ENCODE results near the gene CADM1. TPM values are rescaled to one million over a fixed set of nuclear protein-coding genes. Genes with fewer than 3 reads are reported as not detected.

The CADM1 gene
- total and polyA plus RNA-seq, 10 of the 15 experiments (the other 5 are each of a cell fraction or from before 2014, with no cell fraction given): 0.03 to 0.48 (median 0.15) TPM; not detected in 3

DNA sequence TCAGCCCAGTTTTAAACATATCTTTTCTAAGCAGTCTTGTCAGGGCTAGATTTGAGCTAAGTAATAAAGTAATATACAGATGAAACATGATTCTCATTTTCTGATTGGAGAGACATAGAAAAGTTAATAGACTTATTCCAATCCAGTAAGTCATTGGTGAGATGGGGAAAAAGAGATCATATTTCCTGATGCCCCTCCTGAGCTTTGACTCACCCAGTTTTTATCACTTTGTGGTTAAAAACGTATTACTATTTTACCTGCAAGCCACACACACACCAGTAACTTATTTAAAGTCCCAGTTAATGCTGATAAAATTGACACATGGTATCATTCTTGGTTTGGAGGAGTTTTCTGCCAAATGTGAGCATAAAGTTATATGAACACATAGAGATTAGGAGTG, 306.8 kb downstream of the CADM1 start:
- BruUV-seq (replicated peaks): no TSS peak
- intact Hi-C loops (cut with micrococcal nuclease; ENCODE audit: unreplicated experiment) (no loop called here), in situ Hi-C loops (cut with MboI) (no loop called here)
- Histone ChIP-seq H2AFZ (ENCODE audit: control insufficient read depth, low read depth, low read length) (no peak overlapping the region), H4K20me1 (ENCODE audit: control insufficient read depth, insufficient read depth) (no peaks in the 10 kb centered on the region), H3K27ac (ENCODE audit: control insufficient read depth, insufficient read depth) (no peak overlapping the region), H3K9me3 (replicated peaks; ENCODE audit: control insufficient read depth, insufficient read depth, low read length) (no peaks in the 10 kb centered on the region), H3K4me1 (ENCODE audit: control insufficient read depth, insufficient read depth, low read length) (peaks cover 10% of the 10 kb centered on the region; the same call in 1 of the 2 replicates), H3K27me3 (replicated peaks in 1 of 2; ENCODE audit: control insufficient read depth in 2 of 2, insufficient read depth in 2 of 2, low read length in 1 of 2) (peaks cover 0 to 3% of the 10 kb centered on the region in 2 experiments; a peak in 1 of 4 replicates), H3K79me2 (ENCODE audit: control insufficient read depth, insufficient read depth, low read length) (no peaks in the 10 kb centered on the region), H3K4me2 (ENCODE audit: control insufficient read depth, insufficient read depth) (no peak overlapping the region), H3K4me3 (no peak overlapping the region), H3K9ac (ENCODE audit: control insufficient read depth, insufficient read depth, low read length) (no peak overlapping the region), H3K36me3 (ENCODE audit: control insufficient read depth in 2 of 2, insufficient read depth in 2 of 2, low read length in 1 of 2) (no peaks in the 10 kb centered on the region)
- CTCF ChIA-PET: interaction anchor here (0.8 to 1.5 kb wide), 3 partner anchors 10 to 1445 kb away, joined by 3 read pairs; no protein-coding TSS in a partner anchor
- RAD21 ChIA-PET (ENCODE audit: unreplicated experiment): no interaction called here
- 28% methylated on average over 1 of the region's 1 CpG for WGBS (ENCODE audit: insufficient coverage, insufficient replicate concordance, low lambda C conversion rate, missing lambda C conversion rate)
- POLR2A ChIA-PET: no interaction called here
- DNase-seq (ENCODE audit: low read depth, low spot score) (no peak), ATAC-seq (no peak), FAIRE-seq (no peak)
- SMC1A ChIA-PET (ENCODE audit: uncharacterized antibody, unreplicated experiment): no interaction called here
- TF ChIP-seq, protein P1, sequence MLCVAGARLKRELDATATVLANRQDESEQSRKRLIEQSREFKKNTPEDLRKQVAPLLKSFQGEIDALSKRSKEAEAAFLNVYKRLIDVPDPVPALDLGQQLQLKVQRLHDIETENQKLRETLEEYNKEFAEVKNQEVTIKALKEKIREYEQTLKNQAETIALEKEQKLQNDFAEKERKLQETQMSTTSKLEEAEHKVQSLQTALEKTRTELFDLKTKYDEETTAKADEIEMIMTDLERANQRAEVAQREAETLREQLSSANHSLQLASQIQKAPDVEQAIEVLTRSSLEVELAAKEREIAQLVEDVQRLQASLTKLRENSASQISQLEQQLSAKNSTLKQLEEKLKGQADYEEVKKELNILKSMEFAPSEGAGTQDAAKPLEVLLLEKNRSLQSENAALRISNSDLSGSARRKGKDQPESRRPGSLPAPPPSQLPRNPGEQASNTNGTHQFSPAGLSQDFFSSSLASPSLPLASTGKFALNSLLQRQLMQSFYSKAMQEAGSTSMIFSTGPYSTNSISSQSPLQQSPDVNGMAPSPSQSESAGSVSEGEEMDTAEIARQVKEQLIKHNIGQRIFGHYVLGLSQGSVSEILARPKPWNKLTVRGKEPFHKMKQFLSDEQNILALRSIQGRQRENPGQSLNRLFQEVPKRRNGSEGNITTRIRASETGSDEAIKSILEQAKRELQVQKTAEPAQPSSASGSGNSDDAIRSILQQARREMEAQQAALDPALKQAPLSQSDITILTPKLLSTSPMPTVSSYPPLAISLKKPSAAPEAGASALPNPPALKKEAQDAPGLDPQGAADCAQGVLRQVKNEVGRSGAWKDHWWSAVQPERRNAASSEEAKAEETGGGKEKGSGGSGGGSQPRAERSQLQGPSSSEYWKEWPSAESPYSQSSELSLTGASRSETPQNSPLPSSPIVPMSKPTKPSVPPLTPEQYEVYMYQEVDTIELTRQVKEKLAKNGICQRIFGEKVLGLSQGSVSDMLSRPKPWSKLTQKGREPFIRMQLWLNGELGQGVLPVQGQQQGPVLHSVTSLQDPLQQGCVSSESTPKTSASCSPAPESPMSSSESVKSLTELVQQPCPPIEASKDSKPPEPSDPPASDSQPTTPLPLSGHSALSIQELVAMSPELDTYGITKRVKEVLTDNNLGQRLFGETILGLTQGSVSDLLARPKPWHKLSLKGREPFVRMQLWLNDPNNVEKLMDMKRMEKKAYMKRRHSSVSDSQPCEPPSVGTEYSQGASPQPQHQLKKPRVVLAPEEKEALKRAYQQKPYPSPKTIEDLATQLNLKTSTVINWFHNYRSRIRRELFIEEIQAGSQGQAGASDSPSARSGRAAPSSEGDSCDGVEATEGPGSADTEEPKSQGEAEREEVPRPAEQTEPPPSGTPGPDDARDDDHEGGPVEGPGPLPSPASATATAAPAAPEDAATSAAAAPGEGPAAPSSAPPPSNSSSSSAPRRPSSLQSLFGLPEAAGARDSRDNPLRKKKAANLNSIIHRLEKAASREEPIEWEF (IDR thresholded peaks at IDR 0.05; ENCODE audit: insufficient replicate concordance, low read depth, low read length): no peak
- TF ChIP-seq SUPT20H (IDR thresholded peaks at IDR 0.05; ENCODE audit: borderline replicate concordance, control insufficient read depth, low read depth, low read length): no peak
- no peak for TF ChIP-seq STAT1 (conservative IDR thresholded peaks at IDR 0.05)
- TF ChIP-seq YY1 (IDR thresholded peaks at IDR 0.05; ENCODE audit: low read depth, low read length): no peak
- no peak for TF ChIP-seq EP300 (IDR thresholded peaks at IDR 0.05; ENCODE audit: borderline replicate concordance in 1 of 2, control insufficient read depth in 1 of 2, low read depth in 2 of 2, low read length in 2 of 2)
- no peak for TF ChIP-seq BCL11A (IDR thresholded peaks at IDR 0.05; ENCODE audit: low read depth, low read length)
- TF ChIP-seq EZH2 (IDR thresholded peaks at IDR 0.05; ENCODE audit: borderline replicate concordance, control insufficient read depth, low read depth, low read length): no peak
- TF ChIP-seq PML (IDR thresholded peaks at IDR 0.05; ENCODE audit: low read length): no peak
- TF ChIP-seq NFIC (IDR thresholded peaks at IDR 0.05; ENCODE audit: low read depth, low read length): no peak
- TF ChIP-seq CHD4 (IDR thresholded peaks at IDR 0.05): no peak
- TF ChIP-seq, protein P2, sequence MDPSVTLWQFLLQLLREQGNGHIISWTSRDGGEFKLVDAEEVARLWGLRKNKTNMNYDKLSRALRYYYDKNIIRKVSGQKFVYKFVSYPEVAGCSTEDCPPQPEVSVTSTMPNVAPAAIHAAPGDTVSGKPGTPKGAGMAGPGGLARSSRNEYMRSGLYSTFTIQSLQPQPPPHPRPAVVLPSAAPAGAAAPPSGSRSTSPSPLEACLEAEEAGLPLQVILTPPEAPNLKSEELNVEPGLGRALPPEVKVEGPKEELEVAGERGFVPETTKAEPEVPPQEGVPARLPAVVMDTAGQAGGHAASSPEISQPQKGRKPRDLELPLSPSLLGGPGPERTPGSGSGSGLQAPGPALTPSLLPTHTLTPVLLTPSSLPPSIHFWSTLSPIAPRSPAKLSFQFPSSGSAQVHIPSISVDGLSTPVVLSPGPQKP (IDR thresholded peaks at IDR 0.05; ENCODE audit: low read depth, low read length): no peak
- no peak for TF ChIP-seq NR2C2 (IDR thresholded peaks at IDR 0.05; ENCODE audit: borderline replicate concordance, control insufficient read depth, insufficient read length, low read depth)
- TF ChIP-seq POLR2AphosphoS5 (IDR thresholded peaks at IDR 0.05; ENCODE audit: low read length): no peak
- no peak for TF ChIP-seq RBBP5 (conservative IDR thresholded peaks at IDR 0.05)
- no peak for TF ChIP-seq YBX1 (IDR thresholded peaks at IDR 0.05)
- TF ChIP-seq, protein P3, sequence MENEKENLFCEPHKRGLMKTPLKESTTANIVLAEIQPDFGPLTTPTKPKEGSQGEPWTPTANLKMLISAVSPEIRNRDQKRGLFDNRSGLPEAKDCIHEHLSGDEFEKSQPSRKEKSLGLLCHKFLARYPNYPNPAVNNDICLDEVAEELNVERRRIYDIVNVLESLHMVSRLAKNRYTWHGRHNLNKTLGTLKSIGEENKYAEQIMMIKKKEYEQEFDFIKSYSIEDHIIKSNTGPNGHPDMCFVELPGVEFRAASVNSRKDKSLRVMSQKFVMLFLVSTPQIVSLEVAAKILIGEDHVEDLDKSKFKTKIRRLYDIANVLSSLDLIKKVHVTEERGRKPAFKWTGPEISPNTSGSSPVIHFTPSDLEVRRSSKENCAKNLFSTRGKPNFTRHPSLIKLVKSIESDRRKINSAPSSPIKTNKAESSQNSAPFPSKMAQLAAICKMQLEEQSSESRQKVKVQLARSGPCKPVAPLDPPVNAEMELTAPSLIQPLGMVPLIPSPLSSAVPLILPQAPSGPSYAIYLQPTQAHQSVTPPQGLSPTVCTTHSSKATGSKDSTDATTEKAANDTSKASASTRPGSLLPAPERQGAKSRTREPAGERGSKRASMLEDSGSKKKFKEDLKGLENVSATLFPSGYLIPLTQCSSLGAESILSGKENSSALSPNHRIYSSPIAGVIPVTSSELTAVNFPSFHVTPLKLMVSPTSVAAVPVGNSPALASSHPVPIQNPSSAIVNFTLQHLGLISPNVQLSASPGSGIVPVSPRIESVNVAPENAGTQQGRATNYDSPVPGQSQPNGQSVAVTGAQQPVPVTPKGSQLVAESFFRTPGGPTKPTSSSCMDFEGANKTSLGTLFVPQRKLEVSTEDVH (IDR thresholded peaks at IDR 0.05; ENCODE audit: low read depth, partially characterized antibody): no peak
- no peak for TF ChIP-seq NFYA (IDR thresholded peaks at IDR 0.05; ENCODE audit: borderline replicate concordance, low read depth, low read length)
